Astrocyte (in vitro differentiated cells and primary cell): Measurements from ENCODE around the gene CACNG1. TPM values are rescaled to one million over a fixed set of nuclear protein-coding genes. Genes with fewer than 3 reads are reported as not detected.

Experiments used
- DNase-seq: peaks from one replicate; pipeline ENCODE4 v3.0.0-alpha.2; 2010; ENCODE audit warnings: low read depth
- FAIRE-seq: peaks from 2 replicates; lab custom pipeline; 2011; peaks lifted over from hg19 to GRCh38; lab: Jason Lieb, UNC
- H2AFZ ChIP-seq: 2 replicates; pipeline ENCODE4 v1.6.0; 2012; ENCODE audit warnings: low read depth, low read length, inconsistent platforms
- H3K27ac ChIP-seq: 2 replicates; pipeline ENCODE4 v1.5.1; 2011; ENCODE audit warnings: low read depth, low read length, inconsistent platforms
- H3K27me3 ChIP-seq: 2 replicates; pipeline ENCODE4 v1.6.0; 2011; ENCODE audit warnings: low read length, inconsistent platforms; ENCODE audit not compliant: insufficient read depth
- H3K36me3 ChIP-seq: 2 replicates; pipeline ENCODE4 v1.5.1; 2011; ENCODE audit warnings: low read length, inconsistent platforms; ENCODE audit not compliant: insufficient read depth
- H3K4me1 ChIP-seq: 2 replicates; pipeline ENCODE4 v1.5.1; 2011; ENCODE audit warnings: low read length, inconsistent platforms; ENCODE audit not compliant: insufficient read depth
- H3K4me2 ChIP-seq: 2 replicates; pipeline ENCODE4 v1.6.0; 2012; ENCODE audit warnings: low read length, inconsistent platforms
- H3K4me3 ChIP-seq: 2 replicates; pipeline ENCODE4 v1.5.1; 2011; ENCODE audit warnings: low read depth, mild to moderate bottlenecking, low read length, inconsistent platforms; ENCODE audit not compliant: insufficient read depth
- H3K79me2 ChIP-seq: 2 replicates; pipeline ENCODE4 v1.6.0; 2012; ENCODE audit warnings: mild to moderate bottlenecking, low read length, inconsistent platforms; ENCODE audit not compliant: insufficient read depth
- H3K9ac ChIP-seq: 2 replicates; pipeline ENCODE4 v1.6.0; 2012; ENCODE audit warnings: mild to moderate bottlenecking, low read length, inconsistent platforms
- H3K9me3 ChIP-seq: 2 replicates; pipeline ENCODE4 v1.5.1; 2012; ENCODE audit warnings: low read depth, mild to moderate bottlenecking, low read length, inconsistent platforms; ENCODE audit not compliant: insufficient read depth
- H4K20me1 ChIP-seq: 2 replicates; pipeline ENCODE4 v1.6.0; 2012; ENCODE audit warnings: low read length, inconsistent platforms; ENCODE audit not compliant: insufficient read depth
- H3K27ac Mint-ChIP-seq: one replicate; pipeline ENCODE4 v1.8.0; 2021; ENCODE audit warnings: mild to moderate bottlenecking, mixed read lengths; ENCODE audit not compliant: unreplicated experiment
- H3K27me3 Mint-ChIP-seq: one replicate; pipeline ENCODE4 v1.8.0; 2021; ENCODE audit warnings: low read depth, mixed read lengths; ENCODE audit not compliant: unreplicated experiment
- H3K36me3 Mint-ChIP-seq: one replicate; pipeline ENCODE4 v1.8.0; 2021; ENCODE audit warnings: low read depth, mixed read lengths; ENCODE audit not compliant: unreplicated experiment
- H3K4me1 Mint-ChIP-seq: one replicate; pipeline ENCODE4 v1.8.0; 2021; ENCODE audit warnings: low read depth, mixed read lengths; ENCODE audit not compliant: unreplicated experiment
- H3K4me3 Mint-ChIP-seq: one replicate; pipeline ENCODE4 v1.8.0; 2021; ENCODE audit warnings: mild to moderate bottlenecking, moderate library complexity, mixed read lengths; ENCODE audit not compliant: unreplicated experiment
- H3K9me3 Mint-ChIP-seq: one replicate; pipeline ENCODE4 v1.8.0; 2021; ENCODE audit warnings: mild to moderate bottlenecking, mixed read lengths; ENCODE audit not compliant: unreplicated experiment
- CTCF ChIP-seq: IDR thresholded peaks from 2 replicates; pipeline ENCODE4 v1.5.1; 2011; ENCODE audit warnings: low read depth, mild to moderate bottlenecking, inconsistent platforms, low read length, moderate library complexity; ENCODE audit not compliant: insufficient read depth
- EZH2 ChIP-seq: IDR thresholded peaks from 2 replicates; pipeline ENCODE4 v1.6.1; 2012; ENCODE audit warnings: mild to moderate bottlenecking, low read length, inconsistent platforms; ENCODE audit not compliant: insufficient read depth
- total RNA-seq: library from RNA; stranded (reverse); gene quantifications from 2 replicates; pipeline ENCODE4 v1.2.1, GENCODE V29; 2021

CACNG1 gene
- total RNA-seq, 1 donor from 2014 or later, result not detected

GRCh38 chr17:67035131-67036083, 8.9 kb upstream of the CACNG1 start:
- H3K36me3 ChIP-seq, result no peaks in the 10 kb centered on the region
- H3K36me3 Mint-ChIP-seq, result no peaks in the 10 kb centered on the region
- no peak overlapping the region for H3K9ac ChIP-seq
- H3K79me2 ChIP-seq, result no peaks in the 10 kb centered on the region
- peaks cover 36% of the 10 kb centered on the region for H3K27me3 Mint-ChIP-seq
- no peak overlapping the region for H3K27ac Mint-ChIP-seq
- no peak overlapping the region for H3K4me2 ChIP-seq
- no peaks in the 10 kb centered on the region for H3K4me1 ChIP-seq
- TF ChIP-seq EZH2 (no peak), CTCF (no peak)
- H2AFZ ChIP-seq, result no peak overlapping the region
- no peak overlapping the region for H3K4me3 ChIP-seq
- H3K9me3 ChIP-seq, result no peaks in the 10 kb centered on the region
- no peak overlapping the region for H3K27ac ChIP-seq
- FAIRE-seq (no peak), DNase-seq (no peak)
- peaks cover 6% of the 10 kb centered on the region for H3K9me3 Mint-ChIP-seq
- no peaks in the 10 kb centered on the region for H4K20me1 ChIP-seq
- H3K4me3 Mint-ChIP-seq, result no peak overlapping the region
- H3K27me3 ChIP-seq, result no peaks in the 10 kb centered on the region
- no peaks in the 10 kb centered on the region for H3K4me1 Mint-ChIP-seq

GRCh38 chr17:67038861-67039365, 5.4 kb upstream of the CACNG1 start:
- no peak overlapping the region for H3K4me3 ChIP-seq
- no peaks in the 10 kb centered on the region for H3K36me3 Mint-ChIP-seq
- no peaks in the 10 kb centered on the region for H3K27me3 ChIP-seq
- TF ChIP-seq CTCF (no peak), EZH2 (no peak)
- H4K20me1 ChIP-seq, result no peaks in the 10 kb centered on the region
- no peaks in the 10 kb centered on the region for H3K4me1 ChIP-seq
- DNase-seq (no peak), FAIRE-seq (no peak)
- peaks cover 50% of the 10 kb centered on the region for H3K27me3 Mint-ChIP-seq
- H3K79me2 ChIP-seq, result no peaks in the 10 kb centered on the region
- H3K9me3 ChIP-seq, result no peaks in the 10 kb centered on the region
- H3K27ac Mint-ChIP-seq, result no peak overlapping the region
- no peak overlapping the region for H3K4me2 ChIP-seq
- H3K9me3 Mint-ChIP-seq, result peaks cover 6% of the 10 kb centered on the region
- H3K9ac ChIP-seq, result no peak overlapping the region
- no peak overlapping the region for H3K4me3 Mint-ChIP-seq
- H2AFZ ChIP-seq, result no peak overlapping the region
- no peaks in the 10 kb centered on the region for H3K4me1 Mint-ChIP-seq
- no peak overlapping the region for H3K27ac ChIP-seq
- no peaks in the 10 kb centered on the region for H3K36me3 ChIP-seq
